Nephron progenitor cell (in vitro differentiated cells): ENCODE data around the gene TMEM63C.

Source experiments
- DNase-seq: peaks from one replicate; pipeline ENCODE4 v3.0.0; 2021
- H3K27ac Mint-ChIP-seq: 2 replicates; pipeline ENCODE4 v1.8.0; 2021; ENCODE audit warnings: mild to moderate bottlenecking, moderate library complexity, mixed read lengths
- H3K27me3 Mint-ChIP-seq: 2 replicates; pipeline ENCODE4 v1.8.0; 2021; ENCODE audit warnings: mild to moderate bottlenecking, low read depth, mixed read lengths; ENCODE audit not compliant: poor library complexity
- H3K36me3 Mint-ChIP-seq: 2 replicates; pipeline ENCODE4 v1.8.0; 2021; ENCODE audit warnings: low read depth, mixed read lengths
- H3K4me1 Mint-ChIP-seq: 2 replicates; pipeline ENCODE4 v1.8.0; 2021; ENCODE audit warnings: mixed read lengths
- H3K4me3 Mint-ChIP-seq: 2 replicates; pipeline ENCODE4 v1.8.0; 2021; ENCODE audit warnings: mild to moderate bottlenecking, moderate library complexity, mixed read lengths
- H3K9me3 Mint-ChIP-seq: 2 replicates; pipeline ENCODE4 v1.8.0; 2021; ENCODE audit warnings: mild to moderate bottlenecking, moderate library complexity, mixed read lengths
- CTCF ChIP-seq: fragments of 200-600 bp; sonication (generic); IDR thresholded peaks from 2 replicates; pipeline ENCODE4 v1.5.0; 2021; ENCODE audit warnings: antibody characterized with exemption

The TMEM63C gene

GRCh38 chr14:77145975-77146740 is 35.4 kb upstream of the TMEM63C start:
- H3K4me1 Mint-ChIP-seq = peaks cover 24% of the 10 kb centered on the region
- no peak for DNase-seq
- H3K27ac Mint-ChIP-seq = no peak overlapping the region
- no peak overlapping the region for H3K4me3 Mint-ChIP-seq
- TF ChIP-seq CTCF = no peak
- peaks cover 57% of the 10 kb centered on the region for H3K27me3 Mint-ChIP-seq
- H3K9me3 Mint-ChIP-seq = no peaks in the 10 kb centered on the region
- no peaks in the 10 kb centered on the region for H3K36me3 Mint-ChIP-seq

- TF ChIP-seq CTCF = no peak
- H3K9me3 Mint-ChIP-seq = no peaks in the 10 kb centered on the region
- no peaks in the 10 kb centered on the region for H3K36me3 Mint-ChIP-seq
- H3K27me3 Mint-ChIP-seq = peaks cover 43% of the 10 kb centered on the region
- peaks cover 18% of the 10 kb centered on the region for H3K4me1 Mint-ChIP-seq
- no peak for DNase-seq
- no peak overlapping the region for H3K27ac Mint-ChIP-seq
- no peak overlapping the region for H3K4me3 Mint-ChIP-seq
Measured at GRCh38 chr14:77148510-77149231, 32.9 kb upstream of the TMEM63C start.

GRCh38 chr14:77151245-77151644 is 30.4 kb upstream of the TMEM63C start:
- Mint-ChIP-seq H3K27me3 (peaks cover 30% of the 10 kb centered on the region), H3K9me3 (no peaks in the 10 kb centered on the region), H3K27ac (no peak overlapping the region), H3K36me3 (no peaks in the 10 kb centered on the region), H3K4me1 (peaks cover 14% of the 10 kb centered on the region), H3K4me3 (no peak overlapping the region)
- TF ChIP-seq CTCF = peak; percentile 61
- peak; percentile 63 for DNase-seq

- no peak overlapping the region for H3K27ac Mint-ChIP-seq
- DNase-seq = no peak
Measured at GRCh38 chr14:77151918-77152588, 29.5 kb upstream of the TMEM63C start.

GRCh38 chr14:77153802-77154201 is 27.8 kb upstream of the TMEM63C start:
- Mint-ChIP-seq H3K27me3 (peaks cover 27% of the 10 kb centered on the region), H3K4me1 (peaks cover 18% of the 10 kb centered on the region), H3K4me3 (no peak overlapping the region), H3K9me3 (no peaks in the 10 kb centered on the region), H3K27ac (no peak overlapping the region), H3K36me3 (no peaks in the 10 kb centered on the region)
- no peak for DNase-seq
- TF ChIP-seq CTCF = no peak

More at GRCh38 chr14:77151918-77152588, 29.5 kb upstream of the TMEM63C start:
- no peaks in the 10 kb centered on the region for H3K36me3 Mint-ChIP-seq
- H3K4me3 Mint-ChIP-seq = no peak overlapping the region
- no peaks in the 10 kb centered on the region for H3K9me3 Mint-ChIP-seq
- no peak for TF ChIP-seq CTCF
- H3K27me3 Mint-ChIP-seq = peaks cover 27% of the 10 kb centered on the region
- peaks cover 6% of the 10 kb centered on the region for H3K4me1 Mint-ChIP-seq
